Measurements from ENCODE around the gene SNRNP48.

GRCh38 chr6:7646394-7646793, 56.4 kb downstream of the SNRNP48 start:
- TF ChIP-seq MAFK (IDR thresholded peaks at IDR 0.05; ENCODE audit: partially characterized antibody): no peak
- no peak for TF ChIP-seq CTCF (IDR thresholded peaks at IDR 0.05)
- no peak for TF ChIP-seq ELK1 (IDR thresholded peaks at IDR 0.05; ENCODE audit: low read depth, low read length)
- TF ChIP-seq POLR2A (IDR thresholded peaks at IDR 0.05; ENCODE audit: low read length): no peak
- no peak for TF ChIP-seq TFCP2L1 (CRISPR knock-in tag; IDR thresholded peaks at IDR 0.05)
- no peak for TF ChIP-seq SMC3 (IDR thresholded peaks at IDR 0.05)
- no peak for TF ChIP-seq EHMT2 (IDR thresholded peaks at IDR 0.05; ENCODE audit: low read depth)
- TF ChIP-seq MAX (IDR thresholded peaks at IDR 0.05): no peak
- no peak for TF ChIP-seq CEBPB (IDR thresholded peaks at IDR 0.05)
